ENCODE data around the gene ANKRD17.

DNA sequence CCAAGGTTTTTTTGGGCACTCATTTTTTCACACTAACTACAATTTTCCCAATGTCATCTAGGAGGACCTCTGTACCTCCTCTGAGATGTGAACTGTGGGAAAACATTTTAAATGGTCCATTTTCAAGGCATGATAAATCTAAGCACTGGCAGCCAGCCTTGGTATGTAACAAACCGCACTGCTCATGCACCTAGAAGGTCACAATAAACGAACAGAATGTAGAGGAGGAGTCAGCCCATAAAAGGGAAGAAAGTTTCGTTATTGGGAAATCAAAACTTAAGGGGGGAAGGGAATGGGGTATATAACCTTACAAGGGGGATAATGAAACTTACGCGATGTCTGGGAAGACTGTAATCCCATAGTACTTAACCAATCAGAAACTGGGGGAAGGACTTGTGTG is 205.5 kb downstream of the ANKRD17 start:
- TF ChIP-seq EGR1 (IDR thresholded peaks at IDR 0.05) (no peak), YY1 (IDR thresholded peaks at IDR 0.05; ENCODE audit: low read depth) (no peak), EP300 (IDR thresholded peaks at IDR 0.05; ENCODE audit: borderline replicate concordance) (no peak)
- TF ChIP-seq, protein P1, sequence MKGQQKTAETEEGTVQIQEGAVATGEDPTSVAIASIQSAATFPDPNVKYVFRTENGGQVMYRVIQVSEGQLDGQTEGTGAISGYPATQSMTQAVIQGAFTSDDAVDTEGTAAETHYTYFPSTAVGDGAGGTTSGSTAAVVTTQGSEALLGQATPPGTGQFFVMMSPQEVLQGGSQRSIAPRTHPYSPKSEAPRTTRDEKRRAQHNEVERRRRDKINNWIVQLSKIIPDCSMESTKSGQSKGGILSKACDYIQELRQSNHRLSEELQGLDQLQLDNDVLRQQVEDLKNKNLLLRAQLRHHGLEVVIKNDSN (IDR thresholded peaks at IDR 0.05), result no peak

All from Ishikawa (cell line).